LNCAP (cell line): Measurements from ENCODE around the gene IRAK2.

Experiments used
- CTCF ChIP-seq: fragments of 450-650 bp; IDR thresholded peaks from 2 replicates; pipeline ENCODE4 v1.5.1; 2017; ENCODE audit warnings: mild to moderate bottlenecking

IRAK2 gene

DNA sequence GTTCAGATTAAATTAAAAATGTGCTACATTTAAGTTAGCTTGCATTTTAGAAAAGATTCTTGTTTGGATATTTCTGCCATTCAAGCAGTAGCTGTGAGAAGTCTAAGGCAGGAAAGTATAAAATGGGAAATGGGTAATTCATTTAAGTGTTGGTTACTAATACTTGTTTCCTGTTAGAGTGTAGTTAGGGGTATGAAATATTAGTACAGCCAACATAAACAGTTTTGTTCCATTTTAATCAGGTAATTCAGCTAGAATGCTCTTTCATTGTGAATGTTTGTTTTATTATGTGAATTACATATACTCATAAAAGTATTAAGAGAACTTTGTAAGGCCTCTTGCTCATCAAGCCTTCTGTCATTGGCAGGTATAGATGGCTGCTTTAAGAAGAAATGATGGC, 103.4 kb downstream of the IRAK2 start:
- TF ChIP-seq CTCF, result no peak

DNA sequence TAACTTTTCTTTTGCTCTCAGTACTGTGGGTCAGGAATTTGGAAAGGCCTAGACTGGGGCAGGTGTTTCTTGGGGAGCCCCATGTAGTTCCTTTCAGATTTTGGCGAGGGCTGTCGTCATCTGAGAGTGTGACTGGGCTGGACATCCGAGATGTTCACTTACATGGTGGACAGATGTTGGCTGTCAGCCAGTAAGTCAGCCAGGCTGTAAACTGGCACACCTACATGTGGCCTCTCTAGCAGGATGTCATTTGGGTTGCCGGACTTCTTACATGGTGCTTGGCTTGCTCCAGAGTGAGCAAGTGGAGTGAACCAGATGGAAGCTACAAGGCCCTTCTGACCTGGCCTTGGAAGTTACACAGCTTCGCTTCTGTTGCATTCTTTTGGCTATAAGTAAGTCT, 104.2 kb downstream of the IRAK2 start:
- TF ChIP-seq CTCF, result no peak

GRCh38 chr3:10269443-10269842, 104.7 kb downstream of the IRAK2 start:
- TF ChIP-seq CTCF, result no peak

- TF ChIP-seq CTCF, result no peak
Observed at GRCh38 chr3:10272977-10273376, 108.3 kb downstream of the IRAK2 start.

GRCh38 chr3:10273702-10274305, 109.1 kb downstream of the IRAK2 start:
- TF ChIP-seq CTCF, result no peak

- no peak for TF ChIP-seq CTCF
Observed at GRCh38 chr3:10274601-10275000, 109.9 kb downstream of the IRAK2 start.

- TF ChIP-seq CTCF, result no peak
Observed at GRCh38 chr3:10277115-10277625, 112.5 kb downstream of the IRAK2 start.

DNA sequence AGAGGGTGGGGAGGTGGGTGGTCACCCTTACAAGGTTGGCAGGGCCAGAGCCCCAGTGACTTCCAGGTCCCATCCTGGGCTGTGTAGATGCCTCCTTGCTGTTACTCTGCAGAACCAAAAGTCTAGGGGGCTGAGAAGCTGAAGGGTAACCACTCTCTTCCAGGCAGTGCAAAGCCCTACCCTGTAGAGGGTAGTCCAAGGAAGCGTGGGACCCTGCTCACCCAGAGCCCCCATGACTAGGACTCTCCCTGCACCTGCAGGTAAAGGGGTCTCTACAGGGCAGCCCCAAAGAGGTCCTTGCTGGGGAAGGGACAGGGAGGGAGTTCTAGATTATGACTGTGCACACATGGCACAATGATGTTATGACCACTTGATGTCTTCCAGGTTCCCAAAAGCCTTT, 113.8 kb downstream of the IRAK2 start:
- no peak for TF ChIP-seq CTCF
